HG03196 (cell line): ENCODE results near the gene AFF3.

ENCODE experiments used
- ATAC-seq: cut with Tn5 transposase; IDR thresholded peaks from one replicate; pipeline ENCODE4 v1.9.1; 2021; ENCODE audit not compliant: unreplicated experiment

Gene AFF3

GRCh38 chr2:100072503-100072902 is 69.9 kb downstream of the AFF3 start:
- ATAC-seq: no peak

GRCh38 chr2:100071335-100072043 is 70.9 kb downstream of the AFF3 start:
- no peak for ATAC-seq

GRCh38 chr2:100070078-100070477 is 72.3 kb downstream of the AFF3 start:
- ATAC-seq: no peak

- no peak for ATAC-seq
Measured at GRCh38 chr2:100068395-100068794, 74.0 kb downstream of the AFF3 start.

GRCh38 chr2:100067784-100068183 is 74.6 kb downstream of the AFF3 start:
- no peak for ATAC-seq

GRCh38 chr2:100066856-100067255 is 75.5 kb downstream of the AFF3 start:
- no peak for ATAC-seq

- ATAC-seq: no peak
Measured at GRCh38 chr2:100066246-100066645, 76.1 kb downstream of the AFF3 start.

GRCh38 chr2:100064592-100065428 is 77.6 kb downstream of the AFF3 start:
- ATAC-seq: no peak

GRCh38 chr2:100064165-100064564 is 78.2 kb downstream of the AFF3 start:
- no peak for ATAC-seq

- ATAC-seq: no peak
Measured at GRCh38 chr2:100063459-100063953, 78.9 kb downstream of the AFF3 start.

GRCh38 chr2:100062336-100062735 is 80.1 kb downstream of the AFF3 start:
- no peak for ATAC-seq

GRCh38 chr2:100060875-100061274 is 81.5 kb downstream of the AFF3 start:
- ATAC-seq: no peak

- ATAC-seq: no peak
Measured at GRCh38 chr2:100059638-100060037, 82.8 kb downstream of the AFF3 start.

GRCh38 chr2:100057901-100058261 is 84.5 kb downstream of the AFF3 start:
- no peak for ATAC-seq

GRCh38 chr2:100054426-100054825 is 88.0 kb downstream of the AFF3 start:
- ATAC-seq: no peak

- ATAC-seq: no peak
Measured at GRCh38 chr2:100053087-100053885, 89.1 kb downstream of the AFF3 start.

- ATAC-seq: no peak
Measured at GRCh38 chr2:100052650-100053049, 89.7 kb downstream of the AFF3 start.

- no peak for ATAC-seq
Measured at GRCh38 chr2:100051253-100051652, 91.1 kb downstream of the AFF3 start.

GRCh38 chr2:100050685-100051084 is 91.7 kb downstream of the AFF3 start:
- no peak for ATAC-seq

- no peak for ATAC-seq
Measured at GRCh38 chr2:100046961-100047947, 95.1 kb downstream of the AFF3 start.
